Gastroesophageal sphincter (tissue), 3 donors: ENCODE measurements around the gene SPRYD3.
A peak's percentile ranks its signal among the peaks of the same experiment; 100 is the strongest.

ENCODE experiments used
- EP300 ChIP-seq: sonication (generic); formaldehyde crosslinking; IDR thresholded peaks from one replicate; pipeline ENCODE4 v1.6.1; 2017; ENCODE audit warnings: antibody characterized with exemption, mild to moderate bottlenecking
- POLR2A ChIP-seq, 2 donors: fragments of 450-650 bp; IDR thresholded peaks; one replicate each; pipeline ENCODE4 v1.6.1; 2017; ENCODE audit warnings: antibody characterized with exemption in 2 of 2, mild to moderate bottlenecking in 2 of 2, moderate library complexity in 1 of 2
- POLR2AphosphoS5 ChIP-seq: sonication (generic); formaldehyde crosslinking; IDR thresholded peaks from one replicate; pipeline ENCODE4 v1.6.1; 2017; ENCODE audit warnings: antibody characterized with exemption
- TF ChIP-seq, protein P1 (sequence below), 4 experiments: fragments of 200-600 bp in 2 of 4; fragments of 450-650 bp in 2 of 4; sonication (generic) in 1 of 4; IDR thresholded peaks; one replicate each; pipeline ENCODE4 v1.5.1; 2017 to 2019; ENCODE audit warnings: antibody characterized with exemption in 4 of 4, mild to moderate bottlenecking in 2 of 4, moderate library complexity in 2 of 4

DNA sequence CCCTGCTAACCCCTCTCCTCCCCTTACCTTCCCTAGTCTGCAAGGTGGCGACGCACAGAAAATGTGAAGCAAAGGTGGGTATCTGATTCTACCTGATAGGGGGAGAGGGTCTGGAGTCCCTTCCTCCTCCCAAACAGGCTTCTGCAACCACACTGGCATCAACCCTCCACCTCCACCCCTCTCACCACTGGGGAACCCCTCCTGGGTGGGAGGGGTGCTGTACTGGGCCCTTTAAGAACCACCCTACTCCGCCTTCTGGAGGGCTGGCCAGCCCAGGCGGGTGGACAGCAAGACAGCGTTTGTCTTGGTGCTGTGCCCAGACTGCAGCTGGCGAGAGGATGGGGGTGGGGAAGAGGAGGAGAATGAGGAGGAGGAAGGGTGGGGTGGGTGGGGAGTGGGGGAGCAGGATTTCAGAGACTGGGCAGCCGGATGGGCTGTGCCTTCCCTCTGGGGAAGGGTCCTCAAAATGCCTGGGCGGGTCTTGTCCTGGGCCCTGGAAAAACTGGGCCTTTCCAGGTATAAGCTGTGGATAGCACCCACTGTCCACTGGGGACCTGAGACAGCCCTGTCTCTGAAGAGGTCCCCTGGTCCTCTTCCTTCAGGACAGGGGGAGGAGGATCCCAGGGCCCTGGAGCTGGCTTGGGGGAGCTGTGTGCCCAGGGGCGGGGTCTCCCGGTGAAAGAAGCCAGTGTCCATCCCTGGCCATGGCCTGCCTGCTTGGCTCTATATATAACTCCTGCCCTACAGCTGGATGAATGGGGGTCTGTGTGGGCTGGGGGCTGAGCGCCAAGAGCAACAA lies 26.6 kb downstream of the SPRYD3 start:
- peak; percentile 54 for TF ChIP-seq POLR2AphosphoS5
- TF ChIP-seq, protein P1, sequence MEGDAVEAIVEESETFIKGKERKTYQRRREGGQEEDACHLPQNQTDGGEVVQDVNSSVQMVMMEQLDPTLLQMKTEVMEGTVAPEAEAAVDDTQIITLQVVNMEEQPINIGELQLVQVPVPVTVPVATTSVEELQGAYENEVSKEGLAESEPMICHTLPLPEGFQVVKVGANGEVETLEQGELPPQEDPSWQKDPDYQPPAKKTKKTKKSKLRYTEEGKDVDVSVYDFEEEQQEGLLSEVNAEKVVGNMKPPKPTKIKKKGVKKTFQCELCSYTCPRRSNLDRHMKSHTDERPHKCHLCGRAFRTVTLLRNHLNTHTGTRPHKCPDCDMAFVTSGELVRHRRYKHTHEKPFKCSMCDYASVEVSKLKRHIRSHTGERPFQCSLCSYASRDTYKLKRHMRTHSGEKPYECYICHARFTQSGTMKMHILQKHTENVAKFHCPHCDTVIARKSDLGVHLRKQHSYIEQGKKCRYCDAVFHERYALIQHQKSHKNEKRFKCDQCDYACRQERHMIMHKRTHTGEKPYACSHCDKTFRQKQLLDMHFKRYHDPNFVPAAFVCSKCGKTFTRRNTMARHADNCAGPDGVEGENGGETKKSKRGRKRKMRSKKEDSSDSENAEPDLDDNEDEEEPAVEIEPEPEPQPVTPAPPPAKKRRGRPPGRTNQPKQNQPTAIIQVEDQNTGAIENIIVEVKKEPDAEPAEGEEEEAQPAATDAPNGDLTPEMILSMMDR (IDR thresholded peaks at IDR 0.05) = peak in 3 of 4 experiments; percentile 17 to 23 (median 19)
- TF ChIP-seq POLR2A (IDR thresholded peaks at IDR 0.05) = peak in 1 of 2 donors; percentile 12
- no peak for TF ChIP-seq EP300
